Ureter (tissue), 1 donor: ENCODE measurements around the gene LBHD1. TPM values are rescaled to one million over a fixed set of nuclear protein-coding genes. Genes with fewer than 3 reads are reported as not detected.
"Not testable (repeated sequence)": the region's sequence is repeated elsewhere in the genome, so short reads cannot be mapped to it uniquely, and the experiment has no call there.

Source experiments
- DNase-seq: peaks from one replicate; pipeline ENCODE4 v3.0.0-alpha.2; 2020; ENCODE audit warnings: low spot score
- total RNA-seq: library from RNA; stranded (reverse); gene quantifications from one replicate; pipeline ENCODE4 v1.2.4, GENCODE V29; 2023
- donor health status: DM: yes; HTN: yes; CAD: no.

Gene LBHD1
- total RNA-seq, 1 donor from 2014 or later, result 9.8 TPM

DNA sequence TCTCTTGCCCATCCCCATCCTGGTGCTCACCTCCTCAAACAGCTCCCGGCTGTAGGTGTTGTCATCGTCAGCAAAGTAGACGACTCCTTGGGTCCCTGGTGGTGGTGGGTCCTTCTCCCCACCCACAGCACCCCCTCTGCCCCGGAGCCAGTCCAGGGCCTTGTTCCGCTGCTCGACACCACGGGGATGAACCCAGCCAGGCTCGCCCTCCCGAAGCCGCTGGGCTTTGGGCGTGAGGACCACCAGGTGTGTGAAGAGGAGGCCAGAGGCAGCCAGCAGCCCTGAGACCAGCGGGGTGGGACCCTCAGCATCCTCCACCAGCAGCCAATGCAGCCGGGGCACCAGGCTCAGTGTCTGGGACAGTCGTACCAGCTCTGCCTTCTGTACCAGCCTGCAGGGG, 55.1 kb downstream of the LBHD1 start:
- DNase-seq, result not testable (repeated sequence)

DNA sequence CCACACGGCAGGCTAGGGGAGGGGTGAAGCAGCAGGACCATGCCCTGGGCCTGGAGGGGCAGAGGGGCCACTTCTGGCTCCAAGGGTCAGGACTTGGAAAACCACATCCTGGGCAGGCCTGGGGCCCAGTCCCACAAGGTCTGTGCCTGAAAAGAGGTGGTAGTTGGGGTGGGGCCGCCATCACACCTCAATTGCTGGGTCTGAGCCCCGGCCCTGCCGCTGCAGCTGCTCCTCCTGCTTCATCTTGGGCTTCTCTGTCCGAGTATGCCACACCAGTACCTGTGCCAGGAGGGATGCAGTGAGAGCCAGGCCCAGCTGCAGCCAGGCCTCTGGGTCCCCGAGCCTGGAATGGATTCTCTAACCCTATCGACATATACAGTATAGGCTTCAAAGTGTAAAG, 56.5 kb downstream of the LBHD1 start:
- no peak for DNase-seq

DNA sequence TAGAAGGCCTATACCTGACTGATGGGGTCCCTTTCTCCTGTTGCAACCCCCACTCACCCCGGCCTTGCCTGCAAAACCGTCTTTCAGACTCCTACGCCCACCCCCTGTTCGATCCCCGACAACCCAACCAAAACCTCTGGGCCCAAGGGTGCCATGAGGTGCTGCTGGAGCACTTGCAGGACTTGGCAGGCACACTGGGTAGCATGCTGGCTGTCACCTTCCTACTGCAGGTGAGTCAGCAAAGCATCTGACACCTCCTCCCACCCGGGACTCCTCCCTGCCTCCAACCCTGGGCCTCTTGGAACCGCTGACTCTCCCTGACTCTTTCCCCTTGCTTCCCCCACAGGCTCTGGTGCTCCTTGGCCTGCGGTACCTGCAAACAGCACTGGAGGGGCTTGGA, 57.8 kb downstream of the LBHD1 start:
- no peak for DNase-seq

DNA sequence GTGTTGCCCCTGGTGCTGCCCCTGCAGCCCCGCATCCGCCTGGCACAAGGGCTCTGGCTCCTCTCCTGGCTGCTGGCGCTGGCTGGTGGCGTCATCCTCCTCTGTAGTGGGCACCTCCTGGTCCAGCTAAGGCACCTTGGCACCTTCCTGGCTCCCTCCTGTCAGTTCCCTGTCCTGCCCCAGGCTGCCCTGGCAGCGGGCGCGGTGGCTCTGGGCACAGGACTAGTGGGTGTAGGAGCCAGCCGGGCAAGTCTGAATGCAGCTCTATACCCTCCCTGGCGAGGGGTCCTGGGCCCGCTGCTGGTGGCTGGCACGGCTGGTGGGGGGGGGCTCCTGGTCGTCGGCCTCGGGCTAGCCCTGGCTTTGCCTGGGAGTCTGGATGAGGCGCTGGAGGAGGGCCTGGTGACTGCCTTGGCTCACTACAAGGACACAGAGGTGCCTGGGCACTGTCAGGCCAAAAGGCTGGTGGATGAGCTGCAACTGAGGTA, 58.7 kb downstream of the LBHD1 start:
- DNase-seq, result no peak

Other genes with a start within 250 kb of the LBHD1 start
- 546 TPM for gene AHNAK, start 125.5 kb downstream of the LBHD1 start, total RNA-seq
- gene EEF1G, start 98.4 kb downstream of the LBHD1 start, total RNA-seq, result 1,627 TPM
- gene TUT1, start 80.7 kb downstream of the LBHD1 start, total RNA-seq, result 30.4 TPM
- gene MTA2, start 70.4 kb downstream of the LBHD1 start, total RNA-seq, result 128 TPM
- 83.2 TPM for gene EML3, start 59.5 kb downstream of the LBHD1 start, total RNA-seq
- 5.4 TPM for gene ROM1, start 59.0 kb downstream of the LBHD1 start, total RNA-seq
- 50.7 TPM for gene B3GAT3, start 50.3 kb downstream of the LBHD1 start, total RNA-seq
- 271 TPM for gene GANAB, start 25.7 kb downstream of the LBHD1 start, total RNA-seq
- gene INTS5, start 19.0 kb downstream of the LBHD1 start, total RNA-seq, result 19.2 TPM
- gene C11orf98, start 7.1 kb downstream of the LBHD1 start, total RNA-seq, result 52.6 TPM
- gene CSKMT, start 7.0 kb downstream of the LBHD1 start, total RNA-seq, result 20.7 TPM
- 6.6 TPM for gene UQCC3, start 594 bp downstream of the LBHD1 start, total RNA-seq
- gene UBXN1, start 6.8 kb upstream of the LBHD1 start, total RNA-seq, result 90.5 TPM
- gene LRRN4CL, start 17.3 kb upstream of the LBHD1 start, total RNA-seq, result 5.0 TPM
- 55.9 TPM for gene BSCL2, start 35.2 kb upstream of the LBHD1 start, total RNA-seq
- not detected for gene GNG3, start 35.4 kb upstream of the LBHD1 start, total RNA-seq
- gene HNRNPUL2, start 55.2 kb upstream of the LBHD1 start, total RNA-seq, result 50.4 TPM
- 36.7 TPM for gene TTC9C, start 56.2 kb upstream of the LBHD1 start, total RNA-seq
- 16.0 TPM for gene ZBTB3, start 81.9 kb upstream of the LBHD1 start, total RNA-seq
- 76.6 TPM for gene POLR2G, start 89.3 kb upstream of the LBHD1 start, total RNA-seq
- gene TAF6L, start 99.1 kb upstream of the LBHD1 start, total RNA-seq, result 22.1 TPM
- 63.9 TPM for gene TMEM179B, start 115.1 kb upstream of the LBHD1 start, total RNA-seq
- 18.4 TPM for gene TMEM223, start 119.7 kb upstream of the LBHD1 start, total RNA-seq
- gene NXF1, start 133.2 kb upstream of the LBHD1 start, total RNA-seq, result 94.6 TPM
- 30.1 TPM for gene STX5, start 159.8 kb upstream of the LBHD1 start, total RNA-seq
- not detected for gene TEX54, start 160.6 kb upstream of the LBHD1 start, total RNA-seq
- 58.8 TPM for gene WDR74, start 167.3 kb upstream of the LBHD1 start, total RNA-seq
- 245 TPM for gene SLC3A2, start 208.6 kb upstream of the LBHD1 start, total RNA-seq
- not detected for gene CHRM1, start 249.1 kb upstream of the LBHD1 start, total RNA-seq